ENCODE measurements around the gene TMEM44. TPM values are rescaled to one million over a fixed set of nuclear protein-coding genes. Genes with fewer than 3 reads are reported as not detected.
"Not testable (repeated sequence)": the region's sequence is repeated elsewhere in the genome, so short reads cannot be mapped to it uniquely, and the experiment has no call there.

TMEM44 gene
- total RNA-seq, 1 experiment from 2014 or later = 16.9 TPM

- DNase-seq (ENCODE audit: low read depth) = no peak
Observed at GRCh38 chr3:194612221-194612620, 21.0 kb downstream of the TMEM44 start.

- no peak for DNase-seq (ENCODE audit: low read depth)
Observed at GRCh38 chr3:194610689-194611088, 22.5 kb downstream of the TMEM44 start.

- no peak for DNase-seq (ENCODE audit: low read depth)
Observed at GRCh38 chr3:194609601-194610000, 23.6 kb downstream of the TMEM44 start.

- no peak for DNase-seq (ENCODE audit: low read depth)
Observed at GRCh38 chr3:194608981-194609380, 24.2 kb downstream of the TMEM44 start.

GRCh38 chr3:194607592-194608389 lies 25.4 kb downstream of the TMEM44 start:
- no peak for DNase-seq (ENCODE audit: low read depth)

- DNase-seq (ENCODE audit: low read depth) = no peak
Observed at GRCh38 chr3:194606941-194607340, 26.3 kb downstream of the TMEM44 start.

- no peak for DNase-seq (ENCODE audit: low read depth)
Observed at GRCh38 chr3:194606163-194606562, 27.1 kb downstream of the TMEM44 start.

- DNase-seq (ENCODE audit: low read depth) = not testable (repeated sequence)
Observed at GRCh38 chr3:194605314-194605713, 27.9 kb downstream of the TMEM44 start.

- no peak for DNase-seq (ENCODE audit: low read depth)
Observed at GRCh38 chr3:194604837-194605236, 28.4 kb downstream of the TMEM44 start.

GRCh38 chr3:194604126-194604525 lies 29.1 kb downstream of the TMEM44 start:
- DNase-seq (ENCODE audit: low read depth) = no peak

- DNase-seq (ENCODE audit: low read depth) = no peak
Observed at GRCh38 chr3:194602669-194603171, 30.5 kb downstream of the TMEM44 start.

- peak; percentile 99 for DNase-seq (ENCODE audit: low read depth)
Observed at GRCh38 chr3:194598771-194599557, 34.3 kb downstream of the TMEM44 start.

GRCh38 chr3:194596906-194597305 lies 36.3 kb downstream of the TMEM44 start:
- DNase-seq (ENCODE audit: low read depth) = no peak

- DNase-seq (ENCODE audit: low read depth) = peak; percentile 99
Observed at GRCh38 chr3:194592798-194593752, 40.1 kb downstream of the TMEM44 start.

- no peak for DNase-seq (ENCODE audit: low read depth)
Observed at GRCh38 chr3:194588741-194589140, 44.5 kb downstream of the TMEM44 start.

- no peak for DNase-seq (ENCODE audit: low read depth)
Observed at GRCh38 chr3:194588236-194588635, 45.0 kb downstream of the TMEM44 start.

GRCh38 chr3:194587438-194587931 lies 45.7 kb downstream of the TMEM44 start:
- DNase-seq (ENCODE audit: low read depth) = peak; percentile 63

- DNase-seq (ENCODE audit: low read depth) = peak; percentile 89
Observed at GRCh38 chr3:194586836-194587235, 46.4 kb downstream of the TMEM44 start.

GRCh38 chr3:194585880-194586281 lies 47.3 kb downstream of the TMEM44 start:
- DNase-seq (ENCODE audit: low read depth) = no peak

GRCh38 chr3:194584866-194585265 lies 48.4 kb downstream of the TMEM44 start:
- DNase-seq (ENCODE audit: low read depth) = peak; percentile 79

GRCh38 chr3:194584320-194584776 lies 48.9 kb downstream of the TMEM44 start:
- DNase-seq (ENCODE audit: low read depth) = no peak

Measured in HT1080 (cell line).